HEK293 (cell line): ENCODE measurements around the gene RPS27.
A peak's percentile ranks its signal among the peaks of the same experiment; 100 is the strongest.

ENCODE experiments used
- CTCF ChIA-PET: fragments of 350-600 bp; formaldehyde crosslinking; extraction: SDS; loops from one replicate; lab custom pipeline; 2021; ENCODE audit warnings: antibody characterized with exemption; lab: Yijun Ruan, JAX
- POLR2A ChIA-PET: fragments of 300-600 bp; formaldehyde crosslinking; extraction: SDS; loops from one replicate; lab custom pipeline; 2020; ENCODE audit warnings: antibody characterized with exemption, inconsistent platforms; lab: Yijun Ruan, JAX
- H3K27ac ChIP-seq: fragments of 200-500 bp; sonication (Bioruptor generic); 2 replicates; pipeline ENCODE4 v1.5.1; 2014; ENCODE audit warnings: low read depth, low read length, control low read depth, inconsistent platforms; ENCODE audit errors: extremely low read depth
- H3K36me3 ChIP-seq, 2 experiments: fragments of 200-500 bp in 1 of 2; sonication (Bioruptor generic) in 1 of 2; 1 replicate in 1 of 2; 2 replicates in 1 of 2; pipeline ENCODE4 v1.5.1; 2014 to 2017; ENCODE audit warnings: inconsistent platforms in 2 of 2, low read length in 2 of 2; ENCODE audit not compliant: control insufficient read depth in 2 of 2, insufficient read depth in 1 of 2
- H3K4me1 ChIP-seq: fragments of 200-500 bp; sonication (Bioruptor generic); 2 replicates; pipeline ENCODE4 v1.5.1; 2014; ENCODE audit warnings: mild to moderate bottlenecking, low read length, inconsistent platforms; ENCODE audit not compliant: control insufficient read depth, insufficient read depth
- H3K4me3 ChIP-seq: 2 replicates; pipeline ENCODE4 v1.5.1; 2011; ENCODE audit warnings: low read depth, mild to moderate bottlenecking, control low read depth, low read length, moderate library complexity
- H3K9me3 ChIP-seq: fragments of 200-500 bp; sonication (Bioruptor generic); 2 replicates; pipeline ENCODE4 v1.5.1; 2014; ENCODE audit warnings: low read depth, low read length, inconsistent platforms; ENCODE audit not compliant: control insufficient read depth, insufficient read depth
- ATF2 ChIP-seq: fragments of 450-650 bp; formaldehyde crosslinking; IDR thresholded peaks from 2 replicates; pipeline ENCODE4 v1.5.1; 2016; ENCODE audit warnings: missing biosample characterization, missing genetic modification characterization, low read depth
- CTCF ChIP-seq: fragments of 450-650 bp; formaldehyde crosslinking; IDR thresholded peaks from 2 replicates; pipeline ENCODE4 v1.5.1; 2016; ENCODE audit warnings: missing biosample characterization, missing genetic modification characterization
- GLIS2 ChIP-seq: fragments of 450-650 bp; formaldehyde crosslinking; IDR thresholded peaks from 2 replicates; pipeline ENCODE4 v1.5.1; 2016; ENCODE audit warnings: missing biosample characterization, missing genetic modification characterization
- HIC1 ChIP-seq: fragments of 450-650 bp; formaldehyde crosslinking; IDR thresholded peaks from 2 replicates; pipeline ENCODE4 v1.5.1; 2016; ENCODE audit warnings: missing biosample characterization, missing genetic modification characterization
- KLF17 ChIP-seq: fragments of 450-650 bp; formaldehyde crosslinking; IDR thresholded peaks from 2 replicates; pipeline ENCODE4 v1.5.1; 2016; ENCODE audit warnings: missing biosample characterization, missing genetic modification characterization
- PATZ1 ChIP-seq: fragments of 450-650 bp; formaldehyde crosslinking; IDR thresholded peaks from 2 replicates; pipeline ENCODE4 v1.5.1; 2016; ENCODE audit warnings: missing biosample characterization, missing genetic modification characterization
- REPIN1 ChIP-seq: fragments of 450-650 bp; formaldehyde crosslinking; IDR thresholded peaks from 2 replicates; pipeline ENCODE4 v1.5.1; 2017; ENCODE audit warnings: missing biosample characterization, missing genetic modification characterization, low read depth
- ZBTB21 ChIP-seq: fragments of 450-650 bp; formaldehyde crosslinking; IDR thresholded peaks from 2 replicates; pipeline ENCODE4 v1.5.1; 2017; ENCODE audit warnings: missing biosample characterization, missing genetic modification characterization
- ZBTB8A ChIP-seq: fragments of 450-650 bp; formaldehyde crosslinking; IDR thresholded peaks from 2 replicates; pipeline ENCODE4 v1.5.1; 2016; ENCODE audit warnings: missing biosample characterization, missing genetic modification characterization
- ZNF157 ChIP-seq: fragments of 450-650 bp; formaldehyde crosslinking; IDR thresholded peaks from 2 replicates; pipeline ENCODE4 v1.5.1; 2016; ENCODE audit warnings: missing biosample characterization, missing genetic modification characterization
- ZNF18 ChIP-seq: fragments of 450-650 bp; formaldehyde crosslinking; IDR thresholded peaks from 2 replicates; pipeline ENCODE4 v1.5.1; 2016; ENCODE audit warnings: missing biosample characterization, missing genetic modification characterization
- ZNF19 ChIP-seq: fragments of 450-650 bp; formaldehyde crosslinking; IDR thresholded peaks from 2 replicates; pipeline ENCODE4; 2016; ENCODE audit warnings: missing biosample characterization, missing genetic modification characterization, low read depth
- ZNF501 ChIP-seq: fragments of 450-650 bp; formaldehyde crosslinking; IDR thresholded peaks from 2 replicates; pipeline ENCODE4 v1.5.1; 2016; ENCODE audit warnings: missing biosample characterization, missing genetic modification characterization
- ZNF596 ChIP-seq: fragments of 450-650 bp; IDR thresholded peaks from 2 replicates; pipeline ENCODE4 v1.5.0; 2018; ENCODE audit warnings: missing biosample characterization, mild to moderate bottlenecking, missing genetic modification characterization, moderate library complexity
- ZNF600 ChIP-seq: fragments of 450-650 bp; formaldehyde crosslinking; IDR thresholded peaks from 2 replicates; pipeline ENCODE4 v1.5.1; 2016; ENCODE audit warnings: missing biosample characterization, missing genetic modification characterization
- ZNF629 ChIP-seq: fragments of 450-650 bp; formaldehyde crosslinking; IDR thresholded peaks from 2 replicates; pipeline ENCODE4 v1.5.1; 2017; ENCODE audit warnings: missing biosample characterization, missing genetic modification characterization
- ZNF785 ChIP-seq: fragments of 450-650 bp; formaldehyde crosslinking; IDR thresholded peaks from 2 replicates; pipeline ENCODE4 v1.5.1; 2016; ENCODE audit warnings: missing biosample characterization, missing genetic modification characterization
- ZNF830 ChIP-seq: fragments of 450-650 bp; IDR thresholded peaks from 2 replicates; pipeline ENCODE4 v1.5.0; 2018; ENCODE audit warnings: missing biosample characterization, missing genetic modification characterization, low read depth, mild to moderate bottlenecking, moderate library complexity
- ZSCAN30 ChIP-seq: fragments of 450-650 bp; IDR thresholded peaks from 2 replicates; pipeline ENCODE4 v1.5.1; 2018; ENCODE audit warnings: missing biosample characterization, mild to moderate bottlenecking, missing genetic modification characterization, moderate library complexity

RPS27 gene

GRCh38 chr1:153944005-153944826, 46.3 kb upstream of the RPS27 start:
- Histone ChIP-seq H3K4me3 (no peak overlapping the region), H3K27ac (no peak overlapping the region)

GRCh38 chr1:153944827-153945117, 45.8 kb upstream of the RPS27 start:
- ChIA-PET POLR2A (interaction anchor here (0.8 to 4.3 kb wide), 7 partner anchors 19 to 169 kb away, joined by 3 to 36 read pairs (median 21); partner anchors contain the start of genes CREB3L4, GATAD2B, JTB and RPS27), CTCF (interaction anchor here (0.6 to 2.5 kb wide), 10 partner anchors 12 to 601 kb away, joined by 3 to 10 read pairs (median 4); partner anchors contain the start of genes JTB and RAB13)
- Histone ChIP-seq H3K4me3 (no peak overlapping the region), H3K27ac (no peak overlapping the region), H3K4me1 (no peaks in the 10 kb centered on the region), H3K36me3 (peaks cover 0 to 67% of the 10 kb centered on the region in 2 experiments; a peak in 2 of 3 replicates), H3K9me3 (no peaks in the 10 kb centered on the region)
- no peak for TF ChIP-seq CTCF (tag by site-specific recombination)
- no peak for TF ChIP-seq KLF17 (tag by site-specific recombination)
- no peak for TF ChIP-seq REPIN1 (tag by site-specific recombination)
- no peak for TF ChIP-seq ZNF629 (tag by site-specific recombination)
- no peak for TF ChIP-seq ZNF830
- TF ChIP-seq ZNF18 = no peak
- TF ChIP-seq ZNF596 = no peak
- no peak for TF ChIP-seq ZNF19 (tag by site-specific recombination)
- no peak for TF ChIP-seq ZNF157 (tag by site-specific recombination)

More at GRCh38 chr1:153944005-153944826, 46.3 kb upstream of the RPS27 start:
- Histone ChIP-seq H3K36me3 (peaks cover 0 to 69% of the 10 kb centered on the region in 2 experiments; a peak in 1 of 3 replicates), H3K4me1 (no peaks in the 10 kb centered on the region), H3K9me3 (no peaks in the 10 kb centered on the region)
- TF ChIP-seq ATF2 = peak; percentile 97
- TF ChIP-seq ZNF600 (tag by site-specific recombination) = no peak
- no peak for TF ChIP-seq ZNF501 (tag by site-specific recombination)
- peak; percentile 98 for TF ChIP-seq ZNF629 (tag by site-specific recombination)
- TF ChIP-seq PATZ1 (tag by site-specific recombination) = peak; percentile 68; the same call in 1 of the 2 replicates
- TF ChIP-seq ZBTB8A (tag by site-specific recombination) = peak; percentile 33; the same call in 1 of the 2 replicates
- TF ChIP-seq ZNF785 (tag by site-specific recombination) = no peak
- TF ChIP-seq ZSCAN30 (tag by site-specific recombination) = no peak
- TF ChIP-seq ZBTB21 (tag by site-specific recombination) = peak; percentile 97
- peak; percentile 38; the same call in 1 of the 2 replicates for TF ChIP-seq HIC1 (tag by site-specific recombination)
- peak; percentile 65 for TF ChIP-seq GLIS2 (tag by site-specific recombination)
- POLR2A ChIA-PET = interaction anchor here (0.7 to 4.3 kb wide), 11 partner anchors 14 to 285 kb away, joined by 3 to 36 read pairs (median 4); partner anchors contain the start of genes CREB3L4, CRTC2, GATAD2B and JTB
- CTCF ChIA-PET = interaction anchor here (0.6 to 2.5 kb wide), 11 partner anchors 13 to 602 kb away, joined by 3 to 10 read pairs (median 3); partner anchors contain the start of genes CREB3L4, JTB and RAB13
